ENCODE data around the gene WDR20. TPM values are rescaled to one million over a fixed set of nuclear protein-coding genes. Genes with fewer than 3 reads are reported as not detected.

Gene WDR20
- total and polyA plus RNA-seq, 2 donors, result 16.4 to 16.8 TPM

- Histone ChIP-seq H3K4me1 (ENCODE audit: control insufficient read depth in 2 of 2, insufficient read depth in 2 of 2, low read length in 2 of 2) (peaks cover 5 to 21% of the 10 kb centered on the region in 2 donors), H3K27ac (ENCODE audit: low read depth in 1 of 2, low read length in 1 of 2) (no peak overlapping the region), H3K36me3 (ENCODE audit: control insufficient read depth in 2 of 2, insufficient read depth in 2 of 2, low read length in 1 of 2) (peaks cover 50 to 51% of the 10 kb centered on the region in 2 donors), H3K4me3 (ENCODE audit: low read length in 2 of 2) (no peak overlapping the region), H3K9me3 (ENCODE audit: control insufficient read depth in 2 of 2, insufficient read depth in 1 of 2, low read length in 1 of 2) (peaks cover 0 to 3% of the 10 kb centered on the region in 2 donors), H3K27me3 (ENCODE audit: control insufficient read depth in 2 of 2, insufficient read depth in 1 of 2, low read length in 1 of 2) (no peaks in the 10 kb centered on the region)
- DNase-seq (ENCODE audit: low read depth in 6 of 9, low spot score in 9 of 9), result peak in 3 of 9 donors; percentile 15 to 51 (median 16)
- 86% methylated on average over 5 of the region's 5 CpGs for WGBS
Measured at GRCh38 chr14:102205560-102205959, 65.9 kb downstream of the WDR20 start.

DNA sequence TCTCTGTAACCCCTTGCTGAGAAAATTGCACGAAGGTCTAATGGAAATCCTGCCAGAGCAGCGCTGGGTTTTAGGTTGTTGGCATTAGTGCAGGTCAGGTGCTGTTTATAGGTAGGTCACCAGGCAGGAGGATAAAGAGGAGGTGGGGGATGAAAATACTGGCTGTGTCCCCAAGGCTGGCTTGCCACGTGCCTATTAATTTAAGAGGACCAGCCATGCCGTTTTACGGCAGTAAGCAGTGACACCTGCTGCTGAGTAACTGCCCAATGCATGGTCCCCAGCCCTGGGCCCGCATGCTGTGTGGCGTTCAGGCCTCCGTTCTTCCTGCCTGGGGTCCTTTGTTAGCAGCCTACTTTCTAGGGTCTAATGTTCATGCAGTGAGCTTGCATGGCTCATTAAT is 67.2 kb downstream of the WDR20 start:
- Histone ChIP-seq H3K4me3 (ENCODE audit: low read length in 2 of 2) (no peak overlapping the region), H3K27me3 (ENCODE audit: control insufficient read depth in 2 of 2, insufficient read depth in 1 of 2, low read length in 1 of 2) (no peaks in the 10 kb centered on the region), H3K36me3 (ENCODE audit: control insufficient read depth in 2 of 2, insufficient read depth in 2 of 2, low read length in 1 of 2) (peaks cover 56 to 59% of the 10 kb centered on the region in 2 donors), H3K27ac (ENCODE audit: low read depth in 1 of 2, low read length in 1 of 2) (no peak overlapping the region), H3K9me3 (ENCODE audit: control insufficient read depth in 2 of 2, insufficient read depth in 1 of 2, low read length in 1 of 2) (peaks cover 0 to 3% of the 10 kb centered on the region in 2 donors), H3K4me1 (ENCODE audit: control insufficient read depth in 2 of 2, insufficient read depth in 2 of 2, low read length in 2 of 2) (peaks cover 0 to 12% of the 10 kb centered on the region in 2 donors)
- 97% methylated on average over 8 of the region's 8 CpGs for WGBS
- DNase-seq (ENCODE audit: low read depth in 6 of 9, low spot score in 9 of 9), result no peak

DNA sequence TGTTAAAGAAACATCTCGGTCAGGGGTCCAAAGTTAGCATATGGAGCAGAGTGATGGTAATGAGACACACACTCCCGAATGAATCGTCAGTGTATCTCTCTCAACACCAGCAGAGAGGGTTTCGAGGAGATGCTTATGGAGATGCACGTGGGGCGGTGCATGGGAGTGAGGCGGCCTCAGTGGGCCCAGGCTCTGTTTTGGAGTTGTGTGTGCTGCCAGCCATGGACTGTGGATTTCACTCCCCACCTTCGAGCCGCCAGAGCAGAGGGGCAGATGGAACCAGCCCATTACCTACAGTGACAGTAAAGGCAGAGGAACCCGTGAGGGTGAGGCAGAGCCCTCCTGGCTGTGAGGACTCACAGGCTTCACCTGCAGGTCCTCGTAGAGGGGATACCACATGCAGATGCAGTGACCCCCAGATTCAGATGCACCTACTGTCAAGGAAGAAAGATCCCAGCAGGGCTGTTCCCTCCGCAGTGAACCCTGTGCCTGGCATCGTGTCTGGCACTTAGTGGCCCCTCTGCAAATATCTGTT is 68.2 kb downstream of the WDR20 start:
- Histone ChIP-seq H3K27me3 (ENCODE audit: control insufficient read depth in 2 of 2, insufficient read depth in 1 of 2, low read length in 1 of 2) (no peaks in the 10 kb centered on the region), H3K27ac (ENCODE audit: low read depth in 1 of 2, low read length in 1 of 2) (no peak overlapping the region), H3K4me1 (ENCODE audit: control insufficient read depth in 2 of 2, insufficient read depth in 2 of 2, low read length in 2 of 2) (peaks cover 0 to 6% of the 10 kb centered on the region in 2 donors), H3K36me3 (ENCODE audit: control insufficient read depth in 2 of 2, insufficient read depth in 2 of 2, low read length in 1 of 2) (peaks cover 60 to 62% of the 10 kb centered on the region in 2 donors), H3K9me3 (ENCODE audit: control insufficient read depth in 2 of 2, insufficient read depth in 1 of 2, low read length in 1 of 2) (peaks cover 0 to 3% of the 10 kb centered on the region in 2 donors), H3K4me3 (ENCODE audit: low read length in 2 of 2) (no peak overlapping the region)
- DNase-seq (ENCODE audit: low read depth in 6 of 9, low spot score in 9 of 9), result no peak
- WGBS, result 97% methylated on average over 13 of the region's 13 CpGs

- 97% methylated on average over 17 of the region's 17 CpGs for WGBS
- Histone ChIP-seq H3K4me1 (ENCODE audit: control insufficient read depth in 2 of 2, insufficient read depth in 2 of 2, low read length in 2 of 2) (peaks cover 0 to 6% of the 10 kb centered on the region in 2 donors), H3K27ac (ENCODE audit: low read depth in 1 of 2, low read length in 1 of 2) (no peak overlapping the region), H3K27me3 (ENCODE audit: control insufficient read depth in 2 of 2, insufficient read depth in 1 of 2, low read length in 1 of 2) (no peaks in the 10 kb centered on the region), H3K36me3 (ENCODE audit: control insufficient read depth in 2 of 2, insufficient read depth in 2 of 2, low read length in 1 of 2) (peaks cover 59 to 61% of the 10 kb centered on the region in 2 donors), H3K9me3 (ENCODE audit: control insufficient read depth in 2 of 2, insufficient read depth in 1 of 2, low read length in 1 of 2) (peaks cover 0 to 3% of the 10 kb centered on the region in 2 donors), H3K4me3 (ENCODE audit: low read length in 2 of 2) (no peak overlapping the region)
- DNase-seq (ENCODE audit: low read depth in 6 of 9, low spot score in 9 of 9), result no peak
Measured at GRCh38 chr14:102208741-102209140, 69.0 kb downstream of the WDR20 start.

DNA sequence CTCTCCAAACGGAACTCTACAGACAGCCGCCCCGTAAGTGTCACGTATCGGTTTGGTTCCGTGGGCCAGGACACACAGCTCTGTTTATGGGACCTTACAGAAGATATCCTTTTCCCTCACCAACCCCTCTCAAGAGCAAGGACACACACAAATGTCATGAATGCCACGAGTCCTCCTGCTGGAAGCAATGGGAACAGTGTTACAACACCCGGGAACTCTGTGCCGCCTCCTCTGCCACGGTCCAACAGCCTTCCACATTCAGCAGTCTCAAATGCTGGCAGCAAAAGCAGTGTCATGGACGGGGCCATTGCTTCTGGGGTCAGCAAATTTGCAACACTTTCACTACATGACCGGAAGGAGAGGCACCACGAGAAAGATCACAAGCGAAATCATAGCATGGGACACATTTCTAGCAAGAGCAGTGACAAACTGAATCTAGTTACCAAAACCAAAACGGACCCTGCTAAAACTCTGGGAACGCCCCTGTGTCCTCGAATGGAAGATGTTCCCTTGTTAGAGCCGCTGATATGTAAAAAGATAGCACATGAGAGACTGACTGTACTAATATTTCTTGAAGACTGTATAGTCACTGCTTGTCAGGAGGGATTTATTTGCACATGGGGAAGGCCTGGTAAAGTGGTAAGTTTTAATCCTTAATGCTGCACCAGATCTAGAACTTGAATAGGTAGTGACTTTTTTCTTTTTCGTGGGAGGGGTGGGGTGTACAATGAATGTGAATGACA is 69.7 kb downstream of the WDR20 start:
- H3K4me3 ChIP-seq (ENCODE audit: low read length in 2 of 2), result no peak overlapping the region
- H3K27me3 ChIP-seq (ENCODE audit: control insufficient read depth in 2 of 2, insufficient read depth in 1 of 2, low read length in 1 of 2), result no peaks in the 10 kb centered on the region
- H3K27ac ChIP-seq (ENCODE audit: low read depth in 1 of 2, low read length in 1 of 2), result no peak overlapping the region
- H3K9me3 ChIP-seq (ENCODE audit: control insufficient read depth in 2 of 2, insufficient read depth in 1 of 2, low read length in 1 of 2), result peaks cover 0 to 3% of the 10 kb centered on the region in 2 donors
- peaks cover 0 to 6% of the 10 kb centered on the region in 2 donors for H3K4me1 ChIP-seq (ENCODE audit: control insufficient read depth in 2 of 2, insufficient read depth in 2 of 2, low read length in 2 of 2)
- DNase-seq (ENCODE audit: low read depth in 6 of 9, low spot score in 9 of 9), result no peak
- WGBS, result 97% methylated on average over 19 of the region's 19 CpGs
- H3K36me3 ChIP-seq (ENCODE audit: control insufficient read depth in 2 of 2, insufficient read depth in 2 of 2, low read length in 1 of 2), result peaks cover 53 to 55% of the 10 kb centered on the region in 2 donors

- H3K27ac ChIP-seq (ENCODE audit: low read depth in 1 of 2, low read length in 1 of 2), result no peak overlapping the region
- no peak overlapping the region for H3K4me3 ChIP-seq (ENCODE audit: low read length in 2 of 2)
- H3K4me1 ChIP-seq (ENCODE audit: control insufficient read depth in 2 of 2, insufficient read depth in 2 of 2, low read length in 2 of 2), result peaks cover 0 to 5% of the 10 kb centered on the region in 2 donors
- no peak for DNase-seq (ENCODE audit: low read depth in 6 of 9, low spot score in 9 of 9)
- H3K36me3 ChIP-seq (ENCODE audit: control insufficient read depth in 2 of 2, insufficient read depth in 2 of 2, low read length in 1 of 2), result peaks cover 47 to 50% of the 10 kb centered on the region in 2 donors
- 97% methylated on average over 25 of the region's 25 CpGs for WGBS
- H3K27me3 ChIP-seq (ENCODE audit: control insufficient read depth in 2 of 2, insufficient read depth in 1 of 2, low read length in 1 of 2), result no peaks in the 10 kb centered on the region
- H3K9me3 ChIP-seq (ENCODE audit: control insufficient read depth in 2 of 2, insufficient read depth in 1 of 2, low read length in 1 of 2), result peaks cover 0 to under 1% of the 10 kb centered on the region in 2 donors
Measured at GRCh38 chr14:102210421-102211042, 70.8 kb downstream of the WDR20 start.

DNA sequence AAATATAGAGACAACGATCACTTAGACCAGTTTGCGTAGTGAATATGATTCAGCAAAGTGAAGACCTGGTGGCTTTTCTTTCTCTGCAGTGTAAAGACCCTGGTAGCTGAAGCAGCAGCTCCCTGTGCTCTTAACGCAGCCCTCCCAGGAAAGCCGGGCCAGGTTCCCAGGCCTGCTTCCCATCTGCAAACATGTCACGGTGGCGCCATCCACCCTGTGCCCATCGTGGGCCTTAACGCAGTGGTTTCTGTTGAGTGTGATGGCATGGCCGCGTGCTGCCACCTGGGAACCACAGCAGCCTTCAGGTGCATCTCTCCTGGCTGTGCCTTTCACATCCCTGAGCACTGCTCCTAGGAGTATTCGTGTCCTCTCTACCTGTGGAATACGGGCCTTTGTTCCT is 71.5 kb downstream of the WDR20 start:
- no peak overlapping the region for H3K27ac ChIP-seq (ENCODE audit: low read depth in 1 of 2, low read length in 1 of 2)
- WGBS, result over 99% methylated on average over 12 of the region's 12 CpGs
- DNase-seq (ENCODE audit: low read depth in 6 of 9, low spot score in 9 of 9), result no peak
- H3K9me3 ChIP-seq (ENCODE audit: control insufficient read depth in 2 of 2, insufficient read depth in 1 of 2, low read length in 1 of 2), result no peaks in the 10 kb centered on the region
- no peaks in the 10 kb centered on the region for H3K27me3 ChIP-seq (ENCODE audit: control insufficient read depth in 2 of 2, insufficient read depth in 1 of 2, low read length in 1 of 2)
- H3K36me3 ChIP-seq (ENCODE audit: control insufficient read depth in 2 of 2, insufficient read depth in 2 of 2, low read length in 1 of 2), result peaks cover 43 to 55% of the 10 kb centered on the region in 2 donors
- H3K4me1 ChIP-seq (ENCODE audit: control insufficient read depth in 2 of 2, insufficient read depth in 2 of 2, low read length in 2 of 2), result no peaks in the 10 kb centered on the region
- H3K4me3 ChIP-seq (ENCODE audit: low read length in 2 of 2), result no peak overlapping the region

GRCh38 chr14:102212356-102212755 is 72.7 kb downstream of the WDR20 start:
- Histone ChIP-seq H3K4me3 (ENCODE audit: low read length in 2 of 2) (no peak overlapping the region), H3K27ac (ENCODE audit: low read depth in 1 of 2, low read length in 1 of 2) (no peak overlapping the region), H3K4me1 (ENCODE audit: control insufficient read depth in 2 of 2, insufficient read depth in 2 of 2, low read length in 2 of 2) (no peaks in the 10 kb centered on the region), H3K27me3 (ENCODE audit: control insufficient read depth in 2 of 2, insufficient read depth in 1 of 2, low read length in 1 of 2) (no peaks in the 10 kb centered on the region), H3K9me3 (ENCODE audit: control insufficient read depth in 2 of 2, insufficient read depth in 1 of 2, low read length in 1 of 2) (no peaks in the 10 kb centered on the region), H3K36me3 (ENCODE audit: control insufficient read depth in 2 of 2, insufficient read depth in 2 of 2, low read length in 1 of 2) (peaks cover 41 to 51% of the 10 kb centered on the region in 2 donors)
- DNase-seq (ENCODE audit: low read depth in 6 of 9, low spot score in 9 of 9), result no peak
- WGBS, result 98% methylated on average over 8 of the region's 8 CpGs

DNA sequence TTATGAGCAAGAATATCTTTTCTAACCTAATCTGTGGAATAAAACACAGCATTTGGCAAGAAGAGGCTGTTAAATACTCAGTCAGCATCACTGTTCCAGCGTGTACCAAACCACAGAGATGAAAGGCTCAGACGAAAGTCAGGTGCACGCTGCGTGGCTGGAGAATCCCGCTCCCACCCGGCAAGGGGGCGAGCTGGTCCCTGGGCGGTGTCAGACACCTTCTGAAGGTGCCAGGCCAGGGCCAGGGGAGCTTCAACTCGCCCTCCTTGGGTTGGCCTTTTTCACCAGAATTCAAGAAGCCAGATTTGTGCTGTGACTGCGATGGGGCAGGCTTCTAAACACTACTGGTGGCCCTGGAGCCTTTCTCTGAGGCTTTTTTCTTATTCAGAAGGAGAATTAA is 73.1 kb downstream of the WDR20 start:
- H3K4me1 ChIP-seq (ENCODE audit: control insufficient read depth in 2 of 2, insufficient read depth in 2 of 2, low read length in 2 of 2), result no peaks in the 10 kb centered on the region
- no peak for DNase-seq (ENCODE audit: low read depth in 6 of 9, low spot score in 9 of 9)
- H3K9me3 ChIP-seq (ENCODE audit: control insufficient read depth in 2 of 2, insufficient read depth in 1 of 2, low read length in 1 of 2), result no peaks in the 10 kb centered on the region
- H3K27me3 ChIP-seq (ENCODE audit: control insufficient read depth in 2 of 2, insufficient read depth in 1 of 2, low read length in 1 of 2), result no peaks in the 10 kb centered on the region
- WGBS, result 89% methylated on average over 10 of the region's 10 CpGs
- H3K4me3 ChIP-seq (ENCODE audit: low read length in 2 of 2), result no peak overlapping the region
- no peak overlapping the region for H3K27ac ChIP-seq (ENCODE audit: low read depth in 1 of 2, low read length in 1 of 2)
- H3K36me3 ChIP-seq (ENCODE audit: control insufficient read depth in 2 of 2, insufficient read depth in 2 of 2, low read length in 1 of 2), result peaks cover 41 to 49% of the 10 kb centered on the region in 2 donors
